22Rv1 (cell line): Measurements from ENCODE around the gene ARHGAP42.

ENCODE experiments used
- CTCF ChIP-seq: fragments of 450-650 bp; IDR thresholded peaks from 2 replicates; pipeline ENCODE4 v1.5.1; 2017; ENCODE audit warnings: mild to moderate bottlenecking
- ZFX ChIP-seq: fragments of 450-650 bp; IDR thresholded peaks from 2 replicates; pipeline ENCODE4 v1.6.1; 2017; ENCODE audit warnings: antibody characterized with exemption, borderline replicate concordance

DNA sequence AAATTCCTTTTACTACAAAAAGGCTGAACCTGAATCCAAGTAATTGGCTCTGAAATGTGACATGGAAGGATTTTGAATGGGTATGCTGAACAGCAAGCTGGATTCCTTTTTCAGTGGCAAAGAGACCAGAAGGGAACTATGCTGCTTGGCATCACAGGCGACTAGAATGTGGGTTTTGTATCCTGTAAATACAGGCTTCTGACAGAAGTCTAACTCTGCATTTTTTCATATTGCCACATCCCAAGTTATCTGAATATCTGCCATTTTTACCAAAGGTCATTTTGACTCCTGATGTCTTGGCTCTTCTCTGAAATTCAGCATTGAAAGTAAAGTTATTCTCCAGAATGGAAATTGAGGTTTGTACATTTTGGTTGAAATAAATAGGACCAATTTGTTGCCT, 145.7 kb downstream of the ARHGAP42 start:
- TF ChIP-seq CTCF (no peak), ZFX (no peak)
